ENCODE data around the gene BCAN.

GRCh38 chr1:156670359-156670758 lies 28.4 kb downstream of the BCAN start:
- TF ChIP-seq CTCF (conservative IDR thresholded peaks at IDR 0.05) (no peak), EZH2 (IDR thresholded peaks at IDR 0.05; ENCODE audit: low read depth) (no peak)
